ENCODE results near the gene CPM. TPM values are rescaled to one million over a fixed set of nuclear protein-coding genes. Genes with fewer than 3 reads are reported as not detected.

The CPM gene
- total RNA-seq, 4 donors from 2014 or later, result 76.1 to 149 (median 123) TPM

- H3K4me3 ChIP-seq (ENCODE audit: low read depth, poor library complexity, severe bottlenecking), result no peak overlapping the region
- no peak for TF ChIP-seq POLR2A (IDR thresholded peaks at IDR 0.05)
- TF ChIP-seq, protein P1, sequence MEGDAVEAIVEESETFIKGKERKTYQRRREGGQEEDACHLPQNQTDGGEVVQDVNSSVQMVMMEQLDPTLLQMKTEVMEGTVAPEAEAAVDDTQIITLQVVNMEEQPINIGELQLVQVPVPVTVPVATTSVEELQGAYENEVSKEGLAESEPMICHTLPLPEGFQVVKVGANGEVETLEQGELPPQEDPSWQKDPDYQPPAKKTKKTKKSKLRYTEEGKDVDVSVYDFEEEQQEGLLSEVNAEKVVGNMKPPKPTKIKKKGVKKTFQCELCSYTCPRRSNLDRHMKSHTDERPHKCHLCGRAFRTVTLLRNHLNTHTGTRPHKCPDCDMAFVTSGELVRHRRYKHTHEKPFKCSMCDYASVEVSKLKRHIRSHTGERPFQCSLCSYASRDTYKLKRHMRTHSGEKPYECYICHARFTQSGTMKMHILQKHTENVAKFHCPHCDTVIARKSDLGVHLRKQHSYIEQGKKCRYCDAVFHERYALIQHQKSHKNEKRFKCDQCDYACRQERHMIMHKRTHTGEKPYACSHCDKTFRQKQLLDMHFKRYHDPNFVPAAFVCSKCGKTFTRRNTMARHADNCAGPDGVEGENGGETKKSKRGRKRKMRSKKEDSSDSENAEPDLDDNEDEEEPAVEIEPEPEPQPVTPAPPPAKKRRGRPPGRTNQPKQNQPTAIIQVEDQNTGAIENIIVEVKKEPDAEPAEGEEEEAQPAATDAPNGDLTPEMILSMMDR (IDR thresholded peaks at IDR 0.05), result no peak
- no peak for DNase-seq (ENCODE audit: low spot score in 2 of 2)
- 90 to 94% methylated on average over 6 of the region's 6 CpGs for WGBS, 2 donors
- intact Hi-C loops (cut with DNase I; ENCODE audit: low total_unique reads), result no loop called here
Observed at GRCh38 chr12:68831272-68831671, 101.7 kb downstream of the CPM start.

GRCh38 chr12:68828672-68829068 lies 104.3 kb downstream of the CPM start:
- intact Hi-C loops (cut with DNase I; ENCODE audit: low total_unique reads), result no loop called here
- no peak for TF ChIP-seq POLR2A (IDR thresholded peaks at IDR 0.05)
- TF ChIP-seq, protein P1 (IDR thresholded peaks at IDR 0.05), result no peak
- 91 to 92% methylated on average over 7 of the region's 7 CpGs for WGBS, 2 donors
- no peak overlapping the region for H3K4me3 ChIP-seq (ENCODE audit: low read depth, poor library complexity, severe bottlenecking)
- no peak for DNase-seq (ENCODE audit: low spot score in 2 of 2)

- TF ChIP-seq, protein P1 (IDR thresholded peaks at IDR 0.05), result no peak
- no peak for TF ChIP-seq POLR2A (IDR thresholded peaks at IDR 0.05)
- intact Hi-C loops (cut with DNase I; ENCODE audit: low total_unique reads), result no loop called here
- H3K4me3 ChIP-seq (ENCODE audit: low read depth, poor library complexity, severe bottlenecking), result no peak overlapping the region
- WGBS, 2 donors, result 88% methylated on average over 5 of the region's 5 CpGs
- no peak for DNase-seq (ENCODE audit: low spot score in 2 of 2)
Observed at GRCh38 chr12:68827895-68828671, 104.9 kb downstream of the CPM start.

- intact Hi-C loops (cut with DNase I; ENCODE audit: low total_unique reads), result no loop called here
- WGBS, 2 donors, result 90 to 92% methylated on average over 11 of the region's 11 CpGs
- no peak overlapping the region for H3K4me3 ChIP-seq (ENCODE audit: low read depth, poor library complexity, severe bottlenecking)
- DNase-seq (ENCODE audit: low spot score in 2 of 2), result no peak
- TF ChIP-seq, protein P1 (IDR thresholded peaks at IDR 0.05), result no peak
- TF ChIP-seq POLR2A (IDR thresholded peaks at IDR 0.05), result no peak
Observed at GRCh38 chr12:68825569-68826217, 107.3 kb downstream of the CPM start.

DNA sequence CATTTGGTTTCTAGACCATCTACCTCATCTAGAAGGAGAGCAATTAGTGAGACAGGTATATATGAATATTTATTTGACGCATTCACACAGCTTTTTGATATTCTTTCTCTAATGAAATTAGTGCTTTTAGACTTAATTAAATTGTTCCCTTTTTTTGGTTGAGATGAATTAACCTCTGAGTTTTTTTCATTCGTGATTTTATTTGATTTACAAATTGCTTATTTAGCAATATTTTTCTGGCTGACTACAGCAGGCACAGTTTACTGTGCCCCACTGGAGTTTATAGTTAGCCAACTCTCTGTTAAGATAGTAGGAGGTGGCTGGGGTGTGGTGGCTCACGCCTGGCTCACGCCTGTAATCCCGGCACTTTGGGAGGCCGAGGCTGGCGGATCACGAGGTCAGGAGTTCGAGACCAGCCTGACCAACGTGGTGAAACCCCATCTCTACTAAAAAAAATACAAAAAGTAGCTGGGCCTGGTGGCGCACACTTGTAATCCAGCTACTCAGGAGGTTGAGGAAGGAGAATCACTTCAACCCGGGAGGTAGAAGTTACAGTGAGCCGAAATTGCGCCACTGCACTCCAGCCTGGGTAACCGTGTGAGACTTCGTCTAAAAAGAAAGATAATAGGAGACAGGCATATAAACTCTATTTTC lies 108.2 kb downstream of the CPM start:
- TF ChIP-seq, protein P1 (IDR thresholded peaks at IDR 0.05), result no peak
- no peak for TF ChIP-seq POLR2A (IDR thresholded peaks at IDR 0.05)
- no peak for DNase-seq (ENCODE audit: low spot score in 2 of 2)
- H3K4me3 ChIP-seq (ENCODE audit: low read depth, poor library complexity, severe bottlenecking), result no peak overlapping the region
- intact Hi-C loops (cut with DNase I; ENCODE audit: low total_unique reads), result no loop called here
- 95 to 96% methylated on average over 16 of the region's 16 CpGs for whole genome bisulfite sequencing, 2 donors

Data from lower leg skin (tissue), 4 donors.